K562 (cell line): ENCODE data around the gene CWF19L2. TPM values are rescaled to one million over a fixed set of nuclear protein-coding genes. Genes with fewer than 3 reads are reported as not detected.

Experiments used
- ADNP ChIP-seq: fragments of 200-800 bp; sonication (Bioruptor generic); IDR thresholded peaks from 2 replicates; pipeline ENCODE4 v1.6.1; 2016; ENCODE audit warnings: missing genetic modification characterization, missing compliant biosample characterization
- BRD4 ChIP-seq: fragments of 200-600 bp; sonication (generic); IDR thresholded peaks from 2 replicates; pipeline ENCODE4 v1.6.1; 2017; ENCODE audit warnings: inconsistent platforms
- CREB1 ChIP-seq, 2 experiments: sonication (generic) in 1 of 2; formaldehyde crosslinking in 1 of 2; IDR thresholded peaks; 2 replicates each; pipeline versions ENCODE4 v1.6.1 to v1.8.0; 2012 to 2022; ENCODE audit warnings: inconsistent platforms in 1 of 2, mild to moderate bottlenecking in 1 of 2, missing genetic modification reagents in 1 of 2, moderate library complexity in 1 of 2
- ELK1 ChIP-seq: sonication (generic); formaldehyde crosslinking; IDR thresholded peaks from 2 replicates; pipeline ENCODE4 v1.8.1; 2022; ENCODE audit warnings: missing genetic modification reagents
- ESRRA ChIP-seq: fragments of 450-650 bp; IDR thresholded peaks from 2 replicates; pipeline ENCODE4 v1.6.1; 2014; ENCODE audit warnings: low read depth, mild to moderate bottlenecking, moderate library complexity, borderline replicate concordance
- NCOA1 ChIP-seq: fragments of 450-650 bp; IDR thresholded peaks from 2 replicates; pipeline ENCODE4 v1.6.1; 2016; ENCODE audit warnings: low read depth
- PCBP1 ChIP-seq: fragments of 200-400 bp; formaldehyde crosslinking; IDR thresholded peaks from 2 replicates; pipeline ENCODE4 v1.6.1; 2018; ENCODE audit warnings: mild to moderate bottlenecking, low read depth, low read length; ENCODE audit not compliant: poor library complexity, severe bottlenecking
- PKNOX1 ChIP-seq: fragments of 450-650 bp; IDR thresholded peaks from 2 replicates; pipeline ENCODE4 v1.6.1; 2016
- RFX1 ChIP-seq: fragments of 450-650 bp; IDR thresholded peaks from 2 replicates; pipeline ENCODE4 v1.6.1; 2016; ENCODE audit warnings: mild to moderate bottlenecking, moderate library complexity
- SOX6 ChIP-seq: fragments of 450-650 bp; IDR thresholded peaks from 2 replicates; pipeline ENCODE4 v1.6.1; 2014; ENCODE audit warnings: mild to moderate bottlenecking
- SPI1 ChIP-seq: IDR thresholded peaks from 2 replicates; pipeline ENCODE4 v1.6.1; 2011; ENCODE audit warnings: low read depth, low read length, control low read depth, borderline replicate concordance
- ZBED1 ChIP-seq: IDR thresholded peaks from 2 replicates; pipeline ENCODE4 v1.6.1; 2014
- ZBTB12 ChIP-seq: fragments of 250-450 bp; sonication (Bioruptor Pico); IDR thresholded peaks from 2 replicates; pipeline ENCODE4 v1.4.0; 2020
- ZNF143 ChIP-seq: sonication (generic); formaldehyde crosslinking; IDR thresholded peaks from 2 replicates; pipeline ENCODE4 v1.9.0; 2022; ENCODE audit warnings: mild to moderate bottlenecking, missing genetic modification reagents
- ZNF253 ChIP-seq: fragments of 250-450 bp; sonication (Bioruptor Pico); conservative IDR thresholded peaks from 2 replicates; pipeline ENCODE4 v1.6.1; 2021; ENCODE audit warnings: mild to moderate bottlenecking
- ZNF384 ChIP-seq: IDR thresholded peaks from 2 replicates; pipeline ENCODE4 v1.6.1; 2012; ENCODE audit warnings: low read depth, low read length, improper control_type of control experiment
- ZNF407 ChIP-seq: fragments of 450-650 bp; IDR thresholded peaks from 2 replicates; pipeline ENCODE4 v1.6.1; 2016; ENCODE audit warnings: low read depth
- ZNF551 ChIP-seq: fragments of 250-450 bp; sonication (Bioruptor Pico); IDR thresholded peaks from 2 replicates; pipeline ENCODE4 v1.5.0; 2021; ENCODE audit warnings: mild to moderate bottlenecking, moderate library complexity
- polyA plus RNA-seq, 8 experiments: library from polyadenylated mRNA; depleted of rRNA in 4 of 8; stranded (reverse) in 5 of 8; unstranded in 3 of 8; fragments of >200 nt; fragmentation: Nextera tagmentation in 2 of 8; fragmentation: Illumina TruSeq in 1 of 8; extraction: Ambion mirVana in 2 of 8; extraction: Trizol in 1 of 8; gene quantifications; 2 replicates each; pipeline versions ENCODE4 v1.2.1 to v1.2.3, GENCODE V29; 2011 to 2014; ENCODE audit warnings: inconsistent platforms in 1 of 8, missing spikeins in 1 of 8
- total RNA-seq, 7 experiments: library from RNA; depleted of rRNA in 6 of 7; stranded (reverse); fragments of >200 nt in 6 of 7; fragmentation: Illumina TruSeq in 2 of 7; extraction: Trizol in 2 of 7; gene quantifications; 2 replicates each; pipeline versions ENCODE4 v1.2.1 to v1.2.3, GENCODE V29; 2011 to 2021; ENCODE audit warnings: low replicate concordance in 1 of 7

The CWF19L2 gene
- total and polyA plus RNA-seq, 9 of the 15 experiments (the other 6 are each of a cell fraction or from before 2014, with no cell fraction given), result 4.7 to 23.3 (median 10.2) TPM

GRCh38 chr11:107457558-107458271 is at the start of gene CWF19L2 (continued):
- no peak for TF ChIP-seq ZNF143
- no peak for TF ChIP-seq PCBP1
- no peak for TF ChIP-seq ZBED1
- no peak for TF ChIP-seq ZNF253 (CRISPR knock-in tag)
- TF ChIP-seq ZNF551 (CRISPR knock-in tag), result no peak
- no peak for TF ChIP-seq SOX6
- peak; percentile 44; the same call in 1 of the 2 replicates for TF ChIP-seq CREB1 (IDR thresholded peaks at IDR 0.05)
- no peak for TF ChIP-seq CREB1 (CRISPR knock-in tag; IDR thresholded peaks at IDR 0.05)
- TF ChIP-seq ELK1 (CRISPR knock-in tag), result no peak
- TF ChIP-seq ZNF384, result no peak
- TF ChIP-seq ESRRA, result peak; percentile 42; the same call in 1 of the 2 replicates
- TF ChIP-seq ZNF407, result peak; percentile 78
- no peak for TF ChIP-seq SPI1
- TF ChIP-seq ZBTB12, result no peak
- no peak for TF ChIP-seq PKNOX1
- TF ChIP-seq RFX1, result peak; percentile 46; the same call in 1 of the 2 replicates
- no peak for TF ChIP-seq BRD4
- TF ChIP-seq ADNP (tag), result no peak
- TF ChIP-seq NCOA1, result no peak
